GM12874 (cell line): Measurements from ENCODE around the gene PTPRN2.

Source experiments
- TF ChIP-seq, protein P1 (sequence below): IDR thresholded peaks from 2 replicates; pipeline ENCODE4 v1.5.1; 2011; ENCODE audit warnings: low read depth, mild to moderate bottlenecking, control low read depth, low read length, moderate library complexity; ENCODE audit not compliant: insufficient read depth

PTPRN2 gene

GRCh38 chr7:157871681-157872080 lies 715.9 kb downstream of the PTPRN2 start:
- TF ChIP-seq, protein P1, sequence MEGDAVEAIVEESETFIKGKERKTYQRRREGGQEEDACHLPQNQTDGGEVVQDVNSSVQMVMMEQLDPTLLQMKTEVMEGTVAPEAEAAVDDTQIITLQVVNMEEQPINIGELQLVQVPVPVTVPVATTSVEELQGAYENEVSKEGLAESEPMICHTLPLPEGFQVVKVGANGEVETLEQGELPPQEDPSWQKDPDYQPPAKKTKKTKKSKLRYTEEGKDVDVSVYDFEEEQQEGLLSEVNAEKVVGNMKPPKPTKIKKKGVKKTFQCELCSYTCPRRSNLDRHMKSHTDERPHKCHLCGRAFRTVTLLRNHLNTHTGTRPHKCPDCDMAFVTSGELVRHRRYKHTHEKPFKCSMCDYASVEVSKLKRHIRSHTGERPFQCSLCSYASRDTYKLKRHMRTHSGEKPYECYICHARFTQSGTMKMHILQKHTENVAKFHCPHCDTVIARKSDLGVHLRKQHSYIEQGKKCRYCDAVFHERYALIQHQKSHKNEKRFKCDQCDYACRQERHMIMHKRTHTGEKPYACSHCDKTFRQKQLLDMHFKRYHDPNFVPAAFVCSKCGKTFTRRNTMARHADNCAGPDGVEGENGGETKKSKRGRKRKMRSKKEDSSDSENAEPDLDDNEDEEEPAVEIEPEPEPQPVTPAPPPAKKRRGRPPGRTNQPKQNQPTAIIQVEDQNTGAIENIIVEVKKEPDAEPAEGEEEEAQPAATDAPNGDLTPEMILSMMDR = no peak

- TF ChIP-seq, protein P1 = no peak
Observed at GRCh38 chr7:157870644-157871290, 716.9 kb downstream of the PTPRN2 start.

DNA sequence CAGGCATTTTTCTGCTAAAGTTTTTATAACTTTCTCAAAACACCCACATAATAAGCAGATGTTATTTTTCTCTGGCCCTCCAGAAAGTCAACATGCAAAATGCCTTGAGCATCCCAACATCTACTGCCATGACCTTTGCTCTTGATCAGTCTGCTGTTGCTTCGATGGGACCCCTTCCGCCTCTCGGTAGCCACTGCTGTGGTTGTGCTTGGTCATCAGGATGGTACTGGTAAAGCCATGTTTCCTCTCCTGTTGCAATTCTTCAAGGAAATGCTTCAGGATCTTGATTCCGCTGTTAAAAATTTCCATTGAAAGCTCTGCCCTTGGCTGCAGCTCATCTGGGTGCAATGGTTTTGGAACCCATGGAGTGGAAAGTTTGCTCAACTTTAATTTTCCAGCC lies 717.8 kb downstream of the PTPRN2 start:
- TF ChIP-seq, protein P1 = no peak

- TF ChIP-seq, protein P1 = no peak
Observed at GRCh38 chr7:157867685-157868305, 719.8 kb downstream of the PTPRN2 start.

- TF ChIP-seq, protein P1 = no peak
Observed at GRCh38 chr7:157866336-157866924, 721.2 kb downstream of the PTPRN2 start.

- TF ChIP-seq, protein P1 = no peak
Observed at GRCh38 chr7:157865351-157866165, 722.1 kb downstream of the PTPRN2 start.

DNA sequence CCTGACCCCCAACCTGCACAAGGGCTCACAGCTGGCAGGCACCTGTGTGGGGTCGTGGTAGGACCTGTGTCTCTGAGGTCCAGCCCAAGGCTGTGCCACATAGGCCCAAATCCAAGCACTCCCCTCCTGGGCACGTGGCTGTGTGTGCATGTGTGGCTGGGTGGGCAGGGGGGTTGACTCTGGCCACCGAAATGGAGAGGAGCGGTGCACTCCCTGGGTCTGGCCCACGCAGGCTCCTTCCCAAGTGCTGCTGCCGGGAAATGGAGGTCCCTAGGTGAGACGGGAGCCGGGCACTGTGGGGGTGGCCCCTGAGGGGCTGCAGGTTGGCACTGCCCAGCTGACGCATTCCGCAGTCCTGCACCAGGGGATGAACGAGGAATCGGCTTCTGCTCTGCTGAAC lies 722.7 kb downstream of the PTPRN2 start:
- TF ChIP-seq, protein P1 = no peak
